Heart left ventricle (tissue), 16 donors: ENCODE data around the gene OR2T2. TPM values are rescaled to one million over a fixed set of nuclear protein-coding genes. Genes with fewer than 3 reads are reported as not detected.
"Not testable (repeated sequence)": the region's sequence is repeated elsewhere in the genome, so short reads cannot be mapped to it uniquely, and the experiment has no call there.

Experiments
- ATAC-seq, 4 donors: fragments of 200-7000 bp; cut with Tn5 transposase; one replicate each; pipeline ENCODE4 v1.9.1; 2020 to 2022; ENCODE audit warnings: moderate library complexity in 4 of 4, mild to moderate bottlenecking in 3 of 4, moderate number of reproducible peaks in 1 of 4
- DNase-seq, 5 donors: peaks; one replicate each; pipeline ENCODE4 v3.0.0-alpha.2; 2020
- H3K27ac ChIP-seq, 12 donors: fragments of 200-600 bp; sonication (generic) in 4 of 12; one replicate each; pipeline versions ENCODE4 v1.5.0 to v1.8.0; 2016 to 2022; ENCODE audit warnings: mild to moderate bottlenecking in 2 of 12
- H3K27me3 ChIP-seq, 9 donors: fragments of 200-600 bp; sonication (generic) in 2 of 9; one replicate each; pipeline versions ENCODE4 v1.5.1 to v1.8.0; 2016 to 2022; ENCODE audit warnings: mild to moderate bottlenecking in 3 of 9
- H3K36me3 ChIP-seq, 9 donors: fragments of 200-600 bp; sonication (generic) in 2 of 9; one replicate each; pipeline versions ENCODE4 v1.5.0 to v1.8.0; 2018 to 2022; ENCODE audit warnings: mild to moderate bottlenecking in 2 of 9
- H3K4me1 ChIP-seq, 12 donors: fragments of 200-600 bp; sonication (generic) in 4 of 12; one replicate each; pipeline versions ENCODE4 v1.5.0 to v1.8.0; 2016 to 2022; ENCODE audit warnings: mild to moderate bottlenecking in 3 of 12
- H3K4me3 ChIP-seq, 12 donors: fragments of 200-600 bp; sonication (generic) in 4 of 12; one replicate each; pipeline versions ENCODE4 v1.5.0 to v1.8.0; 2017 to 2022; ENCODE audit warnings: mild to moderate bottlenecking in 9 of 12, moderate library complexity in 4 of 12
- H3K9me3 ChIP-seq, 12 donors: fragments of 200-600 bp; sonication (generic) in 4 of 12; one replicate each; pipeline versions ENCODE4 v1.5.0 to v1.8.0; 2016 to 2022; ENCODE audit warnings: mild to moderate bottlenecking in 1 of 12
- WGBS, 4 donors: extraction: QIAGEN DNeasy Blood & Tissue Kit in 2 of 4; methylation state at CpG; one replicate each; pipeline versions ENCODE4 v1.1.5 to v1.1.7; 2013 to 2018; 5-methylcytosine and 5-hydroxymethylcytosine counted together
- intact Hi-C, 10 donors: fragments of 100-400 bp; cut with DNase I; formaldehyde crosslinking; loops; one replicate each; pipeline versions ENCODE4 v1.11.1 to v1.14.2; 2022
- polyA plus RNA-seq, 2 donors: library from polyadenylated mRNA; stranded (reverse); fragments of 200-250 nt; gene quantifications; one replicate each; pipeline ENCODE4 v1.2.3, GENCODE V29; 2013
- total RNA-seq, 9 donors: library from RNA; depleted of rRNA in 2 of 9; stranded (reverse); fragments of >200 nt in 2 of 9; fragmentation: NEBNext Ultra II Directional in 3 of 9; extraction: Animal tissue kit (Norgen Biotek cat#: 25700) in 3 of 9; gene quantifications; one replicate each; pipeline versions ENCODE4 v1.1.0 to v1.2.4, GENCODE V29; 2016 to 2023
- donor health status: ischemic (EF 13 %, LVEDD 7.1; RV severe dilation, severe dysfunction).
- donor health status: healthy with polysubstance abuse.
- donor health status: DM: no; HTN: yes; CAD: no.
- donor health status: DM: no; HTN: no; CAD: no.
- donor health status: ischemic (EF 25% LVEDD 6.9; RV normal size, moderate dysfunction).
- donor health status: ischemic (EF 25% LVEDD 5.7; RV mildly dilated, moderate dysfunction).
- donor health status: healthy.
- donor health status: DM: yes; HTN: yes; CAD: no.
- donor health status: ischemic (EF 35%, LVEDD 5.7; RV mildly dilated, moderate dysfunction).
- donor health status: nonischemic (EF 11% LVEDD 7.7; RV severe dilation, severe dysfunction).
- donor health status: DM: yes; HTN: yes; CAD: no.
- donor health status: PGD.
- donor health status: ischemic (EF 29% LVEDD 5.4; RV normal size, mild dysfunction).
- donor health status: nonischemic (EF 23%, LVEDD 6.1; RV moderate dilation, normal function).

The OR2T2 gene
- total and polyA plus RNA-seq, 11 donors, result not detected

DNA sequence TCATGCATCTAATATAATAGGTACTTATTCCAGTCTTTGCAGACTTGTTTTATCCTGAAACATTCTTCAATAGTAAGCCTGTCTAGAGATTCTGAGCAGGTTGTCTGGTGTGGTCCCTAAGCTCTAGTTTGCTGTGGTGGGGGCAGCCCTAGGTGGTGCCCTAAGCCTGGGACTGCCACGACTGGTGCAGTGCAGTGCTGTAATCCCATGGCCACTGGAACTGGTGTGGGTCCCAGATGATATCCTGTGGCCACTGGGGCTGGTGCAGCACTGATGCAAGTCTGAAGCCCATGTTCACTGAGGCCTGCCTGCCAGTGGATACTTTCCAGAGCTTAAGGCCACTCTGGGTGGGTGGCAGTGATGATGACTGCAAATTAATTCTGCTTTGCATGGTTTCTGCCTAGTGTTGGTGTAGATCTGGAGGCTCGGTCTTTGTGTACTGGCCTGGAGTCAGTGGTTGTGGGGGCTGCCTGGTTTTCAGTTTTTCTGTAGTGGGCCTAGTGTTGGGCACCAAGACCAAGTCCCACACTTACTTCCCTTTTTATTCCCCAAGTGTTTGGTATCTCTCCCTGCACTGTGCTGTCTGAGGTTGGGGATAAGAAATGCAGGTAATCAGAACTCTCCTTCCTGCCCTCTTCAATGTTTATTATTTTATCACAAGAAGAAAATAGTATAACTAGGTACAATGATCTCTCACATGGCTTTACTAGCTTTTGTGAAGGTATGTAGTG is 55.0 kb downstream of the OR2T2 start:
- H3K36me3 ChIP-seq, H3K27me3 ChIP-seq, intact Hi-C loops, ATAC-seq, H3K27ac ChIP-seq, DNase-seq, H3K9me3 ChIP-seq, H3K4me1 ChIP-seq, H3K4me3 ChIP-seq: not testable (repeated sequence)
- 53 to 77% (median 72%) methylated on average over 1 of the region's 2 CpGs for WGBS, 4 donors

Other genes with a start within 250 kb of the OR2T2 start
- gene OR2M3, start 248.4 kb upstream of the OR2T2 start, total RNA-seq, result not detected
- gene OR2M3, start 248.4 kb upstream of the OR2T2 start, polyA plus RNA-seq, result not detected
- not detected for gene OR2M4, start 214.2 kb upstream of the OR2T2 start, total RNA-seq
- not detected for gene OR2M4, start 214.2 kb upstream of the OR2T2 start, polyA plus RNA-seq
- gene OR2T33, start 167.7 kb upstream of the OR2T2 start, total RNA-seq, result not detected
- not detected for gene OR2T33, start 167.7 kb upstream of the OR2T2 start, polyA plus RNA-seq
- not detected for gene OR2T12, start 142.2 kb upstream of the OR2T2 start, total RNA-seq
- gene OR2T12, start 142.2 kb upstream of the OR2T2 start, polyA plus RNA-seq, result not detected
- gene OR2M7, start 121.1 kb upstream of the OR2T2 start, total RNA-seq, result not detected
- not detected for gene OR2M7, start 121.1 kb upstream of the OR2T2 start, polyA plus RNA-seq
- gene OR14C36, start 96.9 kb upstream of the OR2T2 start, total RNA-seq, result not detected
- not detected for gene OR14C36, start 96.9 kb upstream of the OR2T2 start, polyA plus RNA-seq
- not detected for gene OR2T4, start 84.0 kb upstream of the OR2T2 start, total RNA-seq
- gene OR2T4, start 84.0 kb upstream of the OR2T2 start, polyA plus RNA-seq, result not detected
- not detected for gene OR2T6, start 69.9 kb upstream of the OR2T2 start, total RNA-seq
- not detected for gene OR2T6, start 69.9 kb upstream of the OR2T2 start, polyA plus RNA-seq
- not detected for gene OR2T1, start 42.6 kb upstream of the OR2T2 start, total RNA-seq
- gene OR2T1, start 42.6 kb upstream of the OR2T2 start, polyA plus RNA-seq, result not detected
- gene OR2T3, start 27.7 kb downstream of the OR2T2 start, total RNA-seq, result not detected
- gene OR2T3, start 27.7 kb downstream of the OR2T2 start, polyA plus RNA-seq, result not detected
- gene OR2T5, start 43.0 kb downstream of the OR2T2 start, total RNA-seq, result not detected
- not detected for gene OR2T5, start 43.0 kb downstream of the OR2T2 start, polyA plus RNA-seq
- gene OR2G6, start 62.4 kb downstream of the OR2T2 start, total RNA-seq, result not detected
- not detected for gene OR2G6, start 62.4 kb downstream of the OR2T2 start, polyA plus RNA-seq
- gene OR2T29, start 117.1 kb downstream of the OR2T2 start, total RNA-seq, result not detected
- not detected for gene OR2T29, start 117.1 kb downstream of the OR2T2 start, polyA plus RNA-seq
- not detected for gene OR2T34, start 129.1 kb downstream of the OR2T2 start, total RNA-seq
- gene OR2T34, start 129.1 kb downstream of the OR2T2 start, polyA plus RNA-seq, result not detected
- not detected for gene OR2T10, start 152.1 kb downstream of the OR2T2 start, total RNA-seq
- gene OR2T10, start 152.1 kb downstream of the OR2T2 start, polyA plus RNA-seq, result not detected
- not detected for gene OR2T11, start 189.5 kb downstream of the OR2T2 start, total RNA-seq
- gene OR2T11, start 189.5 kb downstream of the OR2T2 start, polyA plus RNA-seq, result not detected
- gene OR2T35, start 199.6 kb downstream of the OR2T2 start, total RNA-seq, result not detected
- gene OR2T35, start 199.6 kb downstream of the OR2T2 start, polyA plus RNA-seq, result not detected
- not detected for gene OR2T27, start 209.9 kb downstream of the OR2T2 start, total RNA-seq
- not detected for gene OR2T27, start 209.9 kb downstream of the OR2T2 start, polyA plus RNA-seq